ENCODE measurements around the gene EID1.

Gene EID1

GRCh38 chr15:48913141-48913540 is 35.2 kb downstream of the EID1 start:
- DNase-seq = no peak

- no peak for DNase-seq
These were observed 36.8 kb downstream of the EID1 start for GRCh38 chr15:48914717-48915116.

GRCh38 chr15:48915861-48916260 is 37.9 kb downstream of the EID1 start:
- no peak for DNase-seq

GRCh38 chr15:48916721-48917120 is 38.8 kb downstream of the EID1 start:
- DNase-seq = no peak

- no peak for DNase-seq
These were observed 44.1 kb downstream of the EID1 start for GRCh38 chr15:48922046-48922445.

- no peak for DNase-seq
These were observed 46.8 kb downstream of the EID1 start for GRCh38 chr15:48924528-48925393.

- no peak for DNase-seq
These were observed 47.8 kb downstream of the EID1 start for GRCh38 chr15:48925714-48926223.

- no peak for DNase-seq
These were observed 51.1 kb downstream of the EID1 start for GRCh38 chr15:48928877-48929538.

GRCh38 chr15:48929661-48930060 is 51.7 kb downstream of the EID1 start:
- no peak for DNase-seq

Data from RPMI8226 (cell line).